Caco-2 (cell line): ENCODE results near the gene KCNQ5. TPM values are rescaled to one million over a fixed set of nuclear protein-coding genes. Genes with fewer than 3 reads are reported as not detected.

ENCODE experiments used
- BruUV-seq: library from RNA; stranded (reverse); fragments of 400-500 nt; replicated peaks from 2 replicates; lab custom pipeline; 2021; lab: Mats Ljungman, UMichigan
- CTCF ChIA-PET: fragments of 300-600 bp; sonication (Branson Sonifier 250); formaldehyde crosslinking; loops from one replicate; lab custom pipeline; 2022; ENCODE audit warnings: antibody characterized with exemption; lab: Charles Lee
- POLR2A ChIA-PET: fragments of 300-600 bp; sonication (Branson Sonifier 250); formaldehyde crosslinking; loops from one replicate; lab custom pipeline; 2022; ENCODE audit warnings: antibody characterized with exemption; lab: Charles Lee
- DNase-seq, 2 experiments: peaks; one replicate each; pipeline versions ENCODE4 v3.0.0 to v3.0.0-alpha.2; 2020 to 2022
- H3K27me3 ChIP-seq: replicated peaks from 2 replicates; pipeline ENCODE4 v1.6.0; 2011; ENCODE audit warnings: low read length; ENCODE audit not compliant: control insufficient read depth, insufficient read depth
- H3K36me3 ChIP-seq: 2 replicates; pipeline ENCODE4 v1.5.1; 2011; ENCODE audit warnings: low read length; ENCODE audit not compliant: control insufficient read depth, insufficient read depth
- H3K4me1 ChIP-seq: fragments of 250-450 bp; sonication (Bioruptor Pico); 2 replicates; pipeline ENCODE4 v1.5.1; 2020; ENCODE audit warnings: mild to moderate bottlenecking
- H3K4me3 ChIP-seq: 2 replicates; pipeline ENCODE4 v1.5.1; 2011; ENCODE audit warnings: low read depth, mild to moderate bottlenecking, control low read depth, low read length
- H3K9me3 ChIP-seq: fragments of 250-450 bp; sonication (Bioruptor Pico); 2 replicates; pipeline ENCODE4 v1.5.1; 2020; ENCODE audit warnings: mild to moderate bottlenecking, moderate library complexity
- H3K27ac Mint-ChIP-seq: one replicate; pipeline ENCODE4 v1.8.0; 2022; ENCODE audit warnings: mixed read lengths; ENCODE audit not compliant: unreplicated experiment
- H3K27me3 Mint-ChIP-seq: one replicate; pipeline ENCODE4 v1.8.0; 2022; ENCODE audit warnings: mixed read lengths; ENCODE audit not compliant: insufficient read depth, unreplicated experiment
- H3K36me3 Mint-ChIP-seq: one replicate; pipeline ENCODE4 v1.8.0; 2022; ENCODE audit warnings: mild to moderate bottlenecking, mixed read lengths; ENCODE audit not compliant: insufficient read depth, unreplicated experiment
- H3K4me1 Mint-ChIP-seq: one replicate; pipeline ENCODE4 v1.8.0; 2022; ENCODE audit warnings: low read depth, mixed read lengths; ENCODE audit not compliant: unreplicated experiment
- H3K4me3 Mint-ChIP-seq: one replicate; pipeline ENCODE4 v1.8.0; 2022; ENCODE audit warnings: mild to moderate bottlenecking, moderate library complexity, mixed read lengths; ENCODE audit not compliant: unreplicated experiment
- H3K9me3 Mint-ChIP-seq: one replicate; pipeline ENCODE4 v1.8.0; 2022; ENCODE audit warnings: mixed read lengths; ENCODE audit not compliant: unreplicated experiment
- CTCF ChIP-seq, 2 experiments: fragments of 200-600 bp in 1 of 2; IDR thresholded peaks; 1 replicate in 1 of 2; 2 replicates in 1 of 2; pipeline versions ENCODE4 v1.5.1 to v1.8.0; 2011 to 2022; ENCODE audit warnings: antibody characterized with exemption in 1 of 2, control low read depth in 1 of 2, inconsistent platforms in 1 of 2, low read depth in 1 of 2, low read length in 1 of 2, mild to moderate bottlenecking in 1 of 2, moderate library complexity in 1 of 2; ENCODE audit not compliant: insufficient read depth in 1 of 2, severe bottlenecking in 1 of 2, unreplicated experiment in 1 of 2
- intact Hi-C: fragments of 100-400 bp; cut with micrococcal nuclease; formaldehyde crosslinking; loops from one replicate; pipeline ENCODE4 v1.10.0; 2022; ENCODE audit not compliant: unreplicated experiment
- total RNA-seq: library from RNA; stranded (reverse); gene quantifications from 2 replicates; pipeline ENCODE4 v1.2.3, GENCODE V29; 2022

The KCNQ5 gene
- total RNA-seq, 1 experiment from 2014 or later, result 0.20 TPM

DNA sequence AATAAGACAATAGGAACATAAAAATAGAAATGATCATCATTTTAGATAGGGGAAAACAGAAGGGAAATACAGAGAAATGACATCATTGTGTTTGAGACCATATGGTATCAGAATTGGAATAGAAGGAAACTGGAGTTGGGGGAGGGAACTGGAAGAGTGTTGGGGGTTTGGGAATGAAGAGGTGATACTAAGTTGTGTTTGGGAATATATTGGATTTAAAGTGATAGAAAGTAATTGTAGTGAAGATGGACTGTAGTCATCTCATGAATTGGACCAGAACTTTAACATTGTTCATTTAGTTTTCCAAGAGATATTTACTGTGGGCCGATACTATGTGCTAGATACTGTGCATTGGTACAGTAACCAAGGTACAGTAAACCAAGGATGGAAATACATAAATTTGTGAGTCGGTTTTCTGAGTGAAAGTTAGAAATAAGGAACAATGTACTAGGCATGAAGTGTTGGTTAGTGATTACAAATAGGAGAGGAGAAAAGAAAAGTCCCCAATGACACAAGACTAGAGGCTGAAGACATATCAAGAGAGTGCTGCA is 32.3 kb downstream of the KCNQ5 start:
- ChIA-PET POLR2A (no interaction called here), CTCF (no interaction called here)
- TF ChIP-seq CTCF (IDR thresholded peaks at IDR 0.05; ENCODE audit: insufficient read depth in 1 of 2, low read depth in 1 of 2, low read length in 1 of 2, severe bottlenecking in 1 of 2, unreplicated experiment in 1 of 2), result no peak
- Mint-ChIP-seq H3K36me3 (no peaks in the 10 kb centered on the region), H3K9me3 (no peaks in the 10 kb centered on the region), H3K4me1 (no peaks in the 10 kb centered on the region), H3K27me3 (peaks cover 15% of the 10 kb centered on the region), H3K4me3 (no peak overlapping the region), H3K27ac (no peak overlapping the region)
- no TSS peak for BruUV-seq
- no peaks in the 10 kb centered on the region for H3K36me3 ChIP-seq
- no peaks in the 10 kb centered on the region for H3K4me1 ChIP-seq
- no peaks in the 10 kb centered on the region; the same call in 1 of the 2 replicates for H3K27me3 ChIP-seq
- intact Hi-C loops, result no loop called here
- DNase-seq, result no peak
- H3K9me3 ChIP-seq, result no peaks in the 10 kb centered on the region
- no peak overlapping the region for H3K4me3 ChIP-seq

DNA sequence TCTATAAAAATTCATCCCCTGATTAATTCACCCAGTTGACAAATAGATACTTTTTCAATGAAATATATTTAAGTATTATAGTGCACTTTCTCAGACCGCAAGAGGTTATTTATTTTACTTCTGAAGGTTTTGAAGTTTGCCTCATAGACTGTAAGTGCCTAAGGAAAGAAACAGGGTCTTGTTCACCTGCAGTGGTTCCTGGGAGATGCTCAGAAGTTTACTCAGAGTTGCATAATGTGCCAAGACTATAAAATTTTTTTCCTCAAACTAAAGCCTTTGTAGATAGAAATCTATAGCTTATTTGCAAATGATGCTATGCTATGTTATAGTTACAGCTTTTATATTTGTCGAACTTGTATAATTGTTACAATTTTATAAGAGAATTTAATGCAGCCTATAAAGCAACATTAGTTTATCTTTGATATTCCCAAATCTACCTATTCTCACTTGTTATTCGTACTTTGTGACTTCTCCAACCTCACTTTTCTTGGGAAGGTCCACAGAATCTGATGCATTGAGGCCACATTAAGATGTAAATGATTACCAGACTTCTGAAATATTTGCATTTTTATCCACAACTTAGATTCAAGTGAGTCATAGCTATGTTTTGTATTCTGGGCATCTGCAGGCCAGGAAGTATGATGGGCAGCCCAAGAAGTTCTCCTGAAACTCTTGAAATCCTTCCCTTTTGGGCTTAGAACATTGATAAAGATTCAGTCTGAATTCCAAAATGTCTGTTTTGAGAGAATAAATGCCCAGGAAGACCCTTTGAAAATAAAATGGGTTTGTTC is 35.7 kb downstream of the KCNQ5 start:
- Histone ChIP-seq H3K36me3 (no peaks in the 10 kb centered on the region), H3K4me1 (no peaks in the 10 kb centered on the region), H3K4me3 (no peak overlapping the region), H3K9me3 (no peaks in the 10 kb centered on the region), H3K27me3 (no peaks in the 10 kb centered on the region)
- Mint-ChIP-seq H3K27me3 (peaks cover 9% of the 10 kb centered on the region), H3K4me3 (no peak overlapping the region), H3K36me3 (no peaks in the 10 kb centered on the region), H3K9me3 (no peaks in the 10 kb centered on the region), H3K4me1 (no peaks in the 10 kb centered on the region), H3K27ac (no peak overlapping the region)
- ChIA-PET CTCF (no interaction called here), POLR2A (no interaction called here)
- intact Hi-C loops, result no loop called here
- DNase-seq, result no peak
- BruUV-seq, result no TSS peak
- no peak for TF ChIP-seq CTCF (IDR thresholded peaks at IDR 0.05; ENCODE audit: insufficient read depth in 1 of 2, low read depth in 1 of 2, low read length in 1 of 2, severe bottlenecking in 1 of 2, unreplicated experiment in 1 of 2)

DNA sequence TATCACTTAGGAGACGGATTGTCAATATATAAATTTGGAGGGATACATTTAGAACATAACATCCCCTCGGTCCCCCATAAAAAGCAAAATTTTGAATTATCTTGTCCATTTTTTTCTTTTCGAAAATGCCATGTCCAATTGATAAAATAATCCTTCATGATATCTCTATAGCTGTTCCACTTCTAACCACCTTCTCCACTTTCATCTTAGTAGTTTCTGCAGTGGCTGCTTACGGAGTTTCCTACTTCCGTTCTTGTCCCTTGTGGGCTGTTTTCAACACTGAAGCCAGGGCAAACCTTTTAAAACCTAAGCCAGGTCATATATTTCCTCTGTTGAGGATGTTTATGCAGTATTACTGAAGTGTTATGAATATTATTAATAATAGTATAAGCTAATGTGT is 37.9 kb downstream of the KCNQ5 start:
- intact Hi-C loops, result no loop called here
- no peaks in the 10 kb centered on the region for H3K27me3 ChIP-seq
- no peaks in the 10 kb centered on the region for H3K36me3 Mint-ChIP-seq
- ChIA-PET POLR2A (no interaction called here), CTCF (no interaction called here)
- no peak for TF ChIP-seq CTCF (IDR thresholded peaks at IDR 0.05; ENCODE audit: insufficient read depth in 1 of 2, low read depth in 1 of 2, low read length in 1 of 2, severe bottlenecking in 1 of 2, unreplicated experiment in 1 of 2)
- no peak overlapping the region for H3K4me3 Mint-ChIP-seq
- no peak overlapping the region for H3K27ac Mint-ChIP-seq
- H3K4me1 ChIP-seq, result no peaks in the 10 kb centered on the region
- no peaks in the 10 kb centered on the region for H3K36me3 ChIP-seq
- H3K4me3 ChIP-seq, result no peak overlapping the region
- H3K4me1 Mint-ChIP-seq, result no peaks in the 10 kb centered on the region
- no peaks in the 10 kb centered on the region for H3K9me3 ChIP-seq
- no peak for DNase-seq
- BruUV-seq, result no TSS peak
- H3K27me3 Mint-ChIP-seq, result peaks cover 7% of the 10 kb centered on the region
- no peaks in the 10 kb centered on the region for H3K9me3 Mint-ChIP-seq
